Activated T-helper 1 cell treated with Interleukin-2 at 50 U/mL for 16 hours (primary cell): ENCODE measurements around the gene OBSL1.
A peak's percentile ranks its signal among the peaks of the same experiment; 100 is the strongest.

Experiments used
- DNase-seq: peaks from one replicate; pipeline ENCODE4 v3.0.0-alpha.2; 2020; ENCODE audit warnings: low read depth

Gene OBSL1

DNA sequence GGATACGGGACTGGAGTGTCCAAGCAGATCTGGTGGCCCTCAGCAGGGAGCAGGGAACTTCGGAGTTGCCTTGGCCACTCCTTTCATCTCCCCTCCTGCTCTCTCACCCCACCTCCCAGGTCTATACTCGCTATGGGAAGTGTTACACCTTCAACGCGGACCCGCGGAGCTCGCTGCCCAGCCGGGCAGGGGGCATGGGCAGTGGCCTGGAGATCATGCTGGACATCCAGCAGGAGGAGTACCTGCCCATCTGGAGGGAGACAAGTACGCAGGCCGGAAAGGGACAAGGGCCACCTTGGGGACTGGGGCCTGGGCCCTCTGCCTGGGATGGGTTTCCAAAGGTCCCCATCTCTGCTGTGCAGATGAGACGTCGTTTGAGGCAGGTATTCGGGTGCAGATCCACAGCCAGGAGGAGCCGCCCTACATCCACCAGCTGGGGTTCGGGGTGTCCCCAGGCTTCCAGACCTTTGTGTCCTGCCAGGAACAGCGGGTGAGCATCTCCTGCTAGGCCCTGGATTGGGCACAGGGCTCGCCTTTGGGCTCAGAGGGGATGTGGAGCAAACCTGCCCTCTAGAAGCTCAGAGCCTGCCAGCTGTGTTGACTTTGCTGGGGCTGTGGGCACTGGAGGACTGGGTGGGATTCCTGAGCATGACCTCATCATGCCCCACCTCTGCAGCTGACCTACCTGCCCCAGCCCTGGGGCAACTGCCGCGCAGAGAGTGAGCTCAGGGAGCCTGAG is 39.5 kb downstream of the OBSL1 start:
- no peak for DNase-seq

DNA sequence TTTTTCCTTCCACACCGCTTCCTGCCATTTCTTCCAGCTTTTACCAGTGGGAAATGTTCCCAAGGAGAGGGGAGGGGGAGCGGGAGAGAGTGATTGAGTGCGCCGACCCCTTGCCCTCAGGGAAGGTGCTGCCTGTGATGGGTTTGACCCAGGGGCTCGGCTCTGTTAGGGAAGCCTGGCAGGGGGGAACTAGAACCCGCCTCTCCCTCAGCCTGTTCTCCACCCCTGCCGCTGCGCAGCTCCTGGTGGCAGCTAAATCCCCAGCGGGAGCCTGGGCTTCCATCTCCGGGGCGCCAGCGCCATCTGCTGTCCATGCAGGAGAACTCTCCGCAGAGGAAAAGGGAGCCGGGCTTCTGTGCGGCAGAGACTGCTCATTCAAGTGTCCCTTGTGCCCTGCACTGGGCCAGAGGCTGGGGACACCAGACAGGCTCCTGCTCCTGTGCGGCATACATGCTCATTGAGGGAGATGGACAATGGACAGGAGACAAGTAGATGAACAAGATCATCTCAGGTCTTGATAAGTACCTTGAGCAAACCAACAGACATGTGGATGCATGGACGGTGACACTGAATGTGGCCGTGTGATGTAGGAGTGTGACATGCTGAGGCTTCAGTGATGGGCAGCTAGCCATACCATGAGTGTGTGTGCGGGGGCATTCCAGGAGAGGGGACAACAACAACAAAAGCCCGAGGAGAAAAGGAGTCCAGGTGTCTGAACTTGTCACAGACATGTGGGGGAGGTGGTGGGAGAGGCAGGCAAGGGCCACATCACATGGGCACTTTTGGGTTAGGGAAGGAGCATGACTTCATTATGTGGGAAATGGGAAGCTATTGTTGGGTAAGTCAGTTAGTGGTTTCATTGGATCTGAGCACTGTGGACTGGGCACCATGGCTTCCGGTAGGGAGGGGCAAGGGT is 41.0 kb downstream of the OBSL1 start:
- peak; percentile 72 for DNase-seq

DNA sequence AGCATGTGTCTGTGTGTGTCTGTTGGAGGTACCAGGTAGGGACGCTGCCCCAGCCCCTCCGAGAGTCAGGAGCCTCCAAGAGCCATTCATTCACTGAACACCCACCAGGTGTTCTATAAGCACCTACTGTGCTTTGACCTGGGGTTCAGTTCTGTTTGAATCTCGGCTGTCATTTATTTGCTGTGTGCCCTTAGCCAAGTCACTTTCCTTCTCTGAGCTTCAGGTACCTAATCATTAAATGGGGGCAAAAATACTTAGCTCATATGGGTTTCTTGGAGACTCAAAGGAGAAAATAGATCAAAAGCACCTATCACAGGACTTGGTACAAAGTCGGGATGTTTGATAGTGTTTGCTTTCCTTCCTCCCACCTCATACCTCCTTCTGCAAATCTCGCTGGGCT is 43.9 kb downstream of the OBSL1 start:
- DNase-seq = no peak

DNA sequence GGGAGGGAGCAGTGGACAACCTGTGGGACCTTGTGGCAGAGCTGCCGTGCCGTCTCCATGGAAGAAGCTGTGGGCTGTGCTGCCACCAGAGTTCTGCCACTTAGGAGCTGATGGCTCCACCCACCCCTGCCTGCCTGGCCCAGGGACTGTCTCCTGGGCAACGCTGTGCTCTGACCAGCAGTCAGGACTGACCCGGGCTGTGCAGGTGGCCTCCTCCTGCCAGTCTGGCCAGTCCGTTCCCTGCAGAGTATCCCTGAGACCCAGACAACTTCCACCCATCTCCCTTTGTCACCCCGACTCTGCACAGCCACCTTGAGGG is 44.3 kb downstream of the OBSL1 start:
- DNase-seq = no peak

DNA sequence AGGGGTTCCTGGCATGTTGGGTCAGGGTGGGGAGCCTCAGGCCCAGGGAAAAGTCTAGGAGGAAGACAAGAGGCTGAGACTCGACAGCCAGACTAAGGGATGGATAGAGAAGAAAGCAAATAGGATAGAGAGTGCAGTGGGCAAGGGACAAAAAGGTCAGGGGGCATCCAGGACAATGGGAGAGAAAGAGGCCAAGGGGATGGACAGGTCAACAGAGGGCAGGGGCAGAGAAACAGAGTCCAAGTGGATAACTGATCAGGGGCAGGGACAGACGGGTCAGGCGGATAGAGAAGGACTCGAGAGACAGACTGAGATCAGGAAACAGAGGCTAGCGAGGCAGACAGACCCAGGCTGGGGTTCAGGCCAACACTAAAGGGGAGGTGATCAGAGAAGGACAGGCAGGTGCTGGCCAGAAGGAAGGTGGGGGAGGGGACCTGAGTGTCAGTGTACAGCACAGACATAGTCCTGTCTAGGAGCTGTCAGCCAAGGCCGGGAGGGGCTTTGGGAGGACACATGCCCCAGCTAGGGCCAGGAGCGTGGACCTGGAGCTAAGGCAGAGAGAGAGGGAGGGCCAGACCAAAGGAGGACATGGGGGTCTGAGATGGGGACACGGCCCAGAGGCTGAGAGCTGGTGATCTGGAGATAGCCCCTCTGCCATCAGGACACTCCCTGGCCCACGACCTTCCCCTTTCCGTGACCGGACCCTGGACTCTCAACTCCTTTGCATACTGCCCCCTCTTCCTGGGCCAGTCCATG is 44.8 kb downstream of the OBSL1 start:
- no peak for DNase-seq

DNA sequence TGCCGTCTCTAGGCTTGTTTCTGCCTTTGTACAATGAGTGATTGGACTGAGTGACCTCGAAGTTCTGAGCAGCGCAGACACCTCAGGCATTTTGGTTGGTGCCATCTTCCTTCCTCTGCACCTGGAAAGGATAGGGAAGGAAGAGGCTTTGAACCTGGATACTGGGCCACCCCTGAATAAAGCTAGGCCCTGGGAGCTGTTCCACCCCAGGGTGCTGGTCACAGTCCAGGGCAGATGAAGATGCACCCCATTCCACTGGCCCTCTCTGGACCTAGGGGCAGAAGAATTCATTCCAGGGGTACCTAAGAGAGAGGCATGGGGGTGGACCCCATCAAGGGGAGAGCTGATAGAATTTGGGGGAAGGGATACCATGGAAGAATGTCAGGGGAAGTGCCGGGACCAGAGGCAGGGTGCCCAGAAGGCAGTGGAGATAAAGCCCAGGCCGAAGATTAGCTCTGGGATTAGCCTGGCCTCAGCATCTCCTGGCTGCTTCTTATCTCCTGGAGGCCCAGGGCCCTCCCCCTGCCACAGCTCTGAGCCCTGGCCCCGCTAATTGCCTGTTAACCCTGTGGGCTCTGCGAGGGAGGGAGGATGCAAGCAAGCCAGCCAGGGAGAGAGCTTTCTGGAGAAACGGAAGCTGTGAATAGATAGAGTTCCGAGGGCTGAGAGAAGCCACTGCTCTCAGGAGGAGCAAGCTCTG is 45.7 kb downstream of the OBSL1 start:
- DNase-seq = no peak

DNA sequence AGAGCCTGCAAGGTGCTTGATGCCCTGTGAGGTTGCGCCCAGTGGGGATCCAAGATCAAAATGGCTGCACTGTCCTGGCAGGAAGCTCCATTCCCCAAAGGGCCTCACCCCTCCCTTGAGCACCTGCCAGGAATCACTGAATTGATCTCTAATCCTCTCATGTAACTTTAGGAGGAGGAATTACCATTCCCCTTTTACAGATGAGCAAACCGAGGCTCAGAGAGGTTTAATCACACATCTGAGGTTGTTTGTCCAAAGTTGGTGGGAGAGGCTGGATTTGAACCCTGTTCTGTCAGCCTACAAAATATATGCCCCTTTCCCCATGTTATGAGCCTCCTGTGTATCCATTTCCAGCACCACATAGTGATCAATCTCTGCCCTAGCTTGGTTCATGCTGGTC is 46.5 kb downstream of the OBSL1 start:
- no peak for DNase-seq

DNA sequence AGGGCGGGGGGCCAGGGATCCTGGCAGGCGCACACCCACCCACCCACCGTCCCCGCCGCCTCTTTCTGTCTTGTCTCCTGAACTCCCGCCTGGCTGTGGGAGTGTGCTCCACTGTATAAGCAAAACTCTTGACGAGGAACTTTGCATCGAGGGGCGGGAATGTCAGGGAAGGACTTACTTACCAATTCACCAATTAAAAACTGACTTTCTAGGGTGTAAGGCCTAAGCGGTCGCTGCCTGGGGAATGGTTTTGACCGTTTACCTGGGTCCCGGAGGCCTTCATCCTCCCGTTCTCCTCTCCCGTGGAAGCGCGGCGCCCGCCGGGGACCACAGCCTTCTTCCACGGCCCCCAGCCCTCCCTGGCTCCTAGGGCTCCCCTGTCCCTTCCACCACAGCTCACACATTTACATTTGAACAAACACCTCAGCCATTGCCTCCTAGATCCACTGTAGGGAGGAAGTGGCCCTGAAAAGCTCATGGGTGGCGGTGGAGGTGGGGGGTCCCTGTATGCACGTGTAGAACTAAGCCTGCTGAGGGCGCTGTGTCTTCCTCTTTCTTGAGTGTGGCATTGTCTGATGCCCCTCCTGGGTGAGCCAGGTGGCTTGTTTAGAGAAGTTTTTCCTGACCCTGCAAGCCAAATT is 48.2 kb downstream of the OBSL1 start:
- DNase-seq = no peak

DNA sequence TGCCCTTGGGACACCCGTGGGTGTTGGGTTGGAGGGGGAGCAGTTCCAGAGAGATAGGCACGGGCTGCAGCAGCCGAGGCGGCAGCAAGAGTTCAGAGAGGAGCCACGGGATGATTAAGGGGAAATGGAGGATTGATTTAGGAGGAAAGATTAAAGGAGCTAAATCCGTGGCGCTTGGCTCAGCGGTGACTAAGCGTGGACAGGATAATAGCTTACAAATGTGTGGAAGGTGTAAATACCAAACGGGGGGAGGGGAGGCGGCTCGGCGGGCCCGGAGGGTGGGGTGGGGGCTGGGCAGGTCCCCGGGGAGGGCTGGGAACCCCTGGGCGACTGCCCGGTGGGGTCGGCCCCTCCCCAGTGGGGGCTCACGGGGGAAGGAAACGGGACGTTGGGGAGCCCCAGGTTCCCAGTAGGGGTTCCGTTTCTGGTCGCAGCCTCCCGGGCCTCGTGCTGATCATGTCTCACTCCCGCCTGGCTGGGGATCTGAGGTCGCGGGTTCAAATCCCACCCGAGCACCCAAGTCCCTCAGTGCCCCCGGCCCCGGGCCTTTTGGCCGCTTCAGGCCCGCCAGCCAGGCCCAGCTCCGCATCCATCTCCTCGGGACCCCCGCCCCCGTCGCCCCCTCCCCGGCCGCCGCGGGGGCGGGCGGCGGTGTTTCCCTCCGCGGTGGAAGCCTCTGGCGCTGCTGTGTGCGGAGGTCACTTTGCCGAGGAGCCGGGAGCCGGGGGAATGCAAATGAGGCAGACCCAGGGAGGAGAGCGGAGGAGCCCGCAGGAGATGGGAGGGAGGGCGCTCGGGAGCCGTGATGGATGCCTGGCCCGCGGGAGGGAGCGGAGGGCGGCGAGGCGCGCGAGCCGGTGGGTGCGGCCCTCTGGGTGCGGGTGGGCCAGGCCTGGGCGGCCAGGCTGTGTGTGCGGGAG is 49.0 kb downstream of the OBSL1 start:
- DNase-seq = no peak

DNA sequence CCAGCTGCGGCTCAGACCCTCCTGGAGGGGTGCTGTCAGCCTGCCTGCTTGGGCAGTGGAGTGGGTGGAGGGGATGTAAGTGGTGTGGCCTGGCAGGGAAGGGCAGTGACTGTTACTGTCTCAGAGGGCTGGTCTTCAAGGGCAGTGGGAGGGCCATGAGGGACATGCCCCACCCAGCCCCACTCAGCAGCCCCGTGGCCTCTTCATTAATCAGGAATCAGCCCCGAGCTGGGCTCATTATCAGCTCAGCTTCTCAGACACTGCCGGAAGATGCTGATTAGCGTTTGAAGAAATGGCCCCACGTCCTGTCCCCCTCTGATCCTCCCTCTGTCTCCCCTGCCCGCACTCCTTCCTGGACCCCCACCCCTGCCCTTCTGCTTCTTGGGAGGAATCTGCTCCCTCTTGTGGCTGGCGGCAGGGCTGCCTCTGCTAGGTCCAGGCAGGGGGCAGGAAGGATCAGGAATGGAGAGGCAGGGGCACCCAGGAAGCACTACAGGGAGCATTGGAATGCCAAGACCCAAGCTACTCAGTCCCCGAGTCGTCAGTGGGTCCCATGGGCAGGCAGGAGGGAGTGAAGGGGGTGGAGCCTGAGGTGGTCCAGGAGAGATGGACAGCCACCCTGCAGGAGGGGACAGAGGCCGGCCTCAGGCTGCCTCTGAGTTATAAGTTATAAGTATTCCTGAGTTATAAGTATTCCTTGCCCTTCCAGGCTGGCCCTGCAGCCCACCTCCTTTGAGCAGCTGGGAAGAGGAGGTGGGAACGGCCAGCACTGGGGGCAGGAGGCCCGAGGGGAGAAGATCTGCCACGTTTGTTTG is 50.1 kb downstream of the OBSL1 start:
- DNase-seq = no peak

DNA sequence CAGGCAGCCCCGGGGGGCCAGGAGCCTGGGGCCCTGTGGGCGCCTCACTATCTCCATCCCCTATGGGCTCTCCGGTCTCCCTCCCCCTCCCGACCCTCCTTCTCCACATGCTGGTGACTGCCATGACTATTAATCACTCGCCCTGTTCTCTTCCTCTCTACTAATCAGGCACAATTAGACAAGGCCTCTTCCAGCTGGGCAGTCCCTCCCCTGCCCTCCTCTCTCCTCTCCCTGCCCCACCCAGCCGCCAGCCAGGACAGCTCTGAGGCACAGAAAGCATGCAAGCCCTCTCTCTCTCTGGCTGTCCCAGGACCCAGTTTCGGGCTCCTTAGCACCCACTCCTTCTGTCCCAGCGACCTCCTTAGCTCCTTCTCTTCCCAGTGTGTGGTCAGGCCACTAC is 51.3 kb downstream of the OBSL1 start:
- DNase-seq = no peak

DNA sequence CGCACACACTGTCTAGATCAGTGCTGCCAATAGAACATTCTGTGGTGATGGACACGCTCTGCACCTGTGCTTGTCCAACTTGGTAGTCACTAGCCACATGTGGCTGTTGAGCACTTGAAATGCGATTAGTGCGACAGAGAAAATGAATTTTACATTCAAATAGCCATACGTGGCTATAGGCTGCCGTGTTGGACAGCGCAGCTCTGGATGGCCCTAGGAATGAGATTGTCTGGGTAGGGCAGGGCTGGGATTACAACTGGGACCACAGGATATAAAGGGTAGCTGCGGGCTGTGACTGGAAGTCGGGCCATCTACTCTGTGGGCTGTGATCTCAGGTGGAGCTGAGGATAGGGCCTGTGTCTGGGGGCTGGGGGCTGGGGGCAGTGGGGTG is 51.8 kb downstream of the OBSL1 start:
- DNase-seq = no peak

DNA sequence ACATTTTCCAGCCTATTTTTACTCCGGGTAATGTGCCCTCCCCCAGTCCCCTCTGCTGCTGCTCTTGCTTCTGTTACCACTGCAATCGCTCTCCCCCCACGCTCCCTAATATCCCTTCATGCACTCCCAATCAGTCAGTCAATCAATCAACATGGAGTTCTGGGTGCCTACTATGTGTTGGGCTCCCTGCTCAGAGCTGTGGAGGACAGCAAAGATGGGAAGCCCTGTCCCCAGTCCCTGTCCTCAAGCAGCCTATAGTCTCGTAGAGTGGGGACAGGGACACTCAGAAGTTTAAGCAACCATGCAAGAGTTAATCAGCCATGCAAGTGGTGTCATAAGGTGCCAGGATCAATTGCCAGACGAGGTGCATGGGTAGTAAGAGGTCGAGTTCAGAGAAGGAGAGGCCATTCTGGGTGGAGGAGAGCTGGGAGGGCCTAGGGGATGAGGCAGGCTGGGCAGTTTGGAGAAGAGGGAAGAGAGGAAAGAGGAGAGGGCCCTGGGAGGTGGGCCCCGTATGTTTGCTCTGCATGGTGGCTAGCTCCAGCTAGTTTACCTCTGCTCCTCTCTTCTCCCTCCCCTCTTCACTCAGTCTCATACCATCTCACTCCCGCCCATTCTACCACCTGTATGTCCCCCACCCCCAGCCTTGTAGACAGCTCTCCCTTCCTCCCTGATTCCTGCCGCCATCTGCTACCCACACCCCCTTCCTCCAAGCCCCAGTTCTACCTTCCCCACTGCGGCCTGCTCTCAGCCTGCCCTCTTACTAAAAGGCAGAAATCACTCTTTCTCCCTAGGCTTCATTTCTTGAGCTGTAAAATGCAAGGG is 53.2 kb downstream of the OBSL1 start:
- no peak for DNase-seq

DNA sequence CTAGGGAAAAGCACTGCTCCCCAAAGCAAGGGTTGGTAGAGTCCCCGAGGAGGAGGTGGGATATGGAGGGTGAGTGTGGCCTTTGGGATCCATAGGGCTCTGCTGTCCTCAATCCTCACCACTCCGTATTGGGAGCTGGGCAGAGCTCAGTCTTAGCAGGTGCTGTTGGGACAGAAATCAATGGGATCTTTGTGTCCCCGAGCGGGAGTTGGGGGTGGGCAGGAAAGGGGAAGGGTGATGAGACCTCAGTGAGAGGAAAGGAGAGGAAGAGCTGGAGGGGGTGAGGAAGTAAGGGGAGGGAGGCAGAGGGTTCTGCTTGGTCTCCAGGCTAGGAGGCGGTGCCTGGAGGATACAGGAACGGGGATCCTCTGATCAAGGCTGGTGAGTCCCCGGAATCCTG is 54.5 kb downstream of the OBSL1 start:
- no peak for DNase-seq

DNA sequence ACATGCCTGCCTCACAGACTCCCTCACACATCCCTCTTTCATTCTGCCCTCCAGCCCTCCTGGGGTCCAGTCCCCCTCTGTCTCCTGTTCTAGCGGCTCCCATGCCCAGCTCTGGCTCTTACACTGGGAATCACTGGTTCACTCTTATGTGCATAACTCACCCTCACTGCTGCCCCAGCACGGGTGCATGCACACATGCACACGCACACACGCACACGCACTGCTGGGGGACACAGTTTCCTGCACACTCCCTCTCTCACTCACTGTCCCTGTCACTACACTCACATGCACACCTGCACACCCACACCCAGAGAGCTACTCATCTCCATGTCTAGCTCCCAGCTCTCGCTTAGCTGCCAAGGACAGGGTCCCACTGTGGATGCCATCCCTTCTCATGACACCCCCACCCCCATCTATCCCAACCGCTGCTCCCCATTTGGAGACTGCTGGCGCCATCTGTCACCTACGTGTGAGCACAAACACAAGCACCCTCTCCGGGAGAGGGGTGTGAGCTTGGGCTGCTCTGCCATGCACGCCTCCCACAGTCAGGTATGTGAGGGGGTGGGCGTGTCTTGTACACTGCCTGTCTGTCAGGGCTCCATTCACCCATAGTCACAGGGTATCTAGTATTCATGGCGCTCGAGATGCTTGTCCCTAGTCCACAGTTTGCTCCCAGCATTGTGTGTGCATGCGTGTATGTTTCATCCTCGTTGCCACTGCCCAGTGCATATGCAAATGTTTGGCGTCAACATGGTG is 55.3 kb downstream of the OBSL1 start:
- no peak for DNase-seq

DNA sequence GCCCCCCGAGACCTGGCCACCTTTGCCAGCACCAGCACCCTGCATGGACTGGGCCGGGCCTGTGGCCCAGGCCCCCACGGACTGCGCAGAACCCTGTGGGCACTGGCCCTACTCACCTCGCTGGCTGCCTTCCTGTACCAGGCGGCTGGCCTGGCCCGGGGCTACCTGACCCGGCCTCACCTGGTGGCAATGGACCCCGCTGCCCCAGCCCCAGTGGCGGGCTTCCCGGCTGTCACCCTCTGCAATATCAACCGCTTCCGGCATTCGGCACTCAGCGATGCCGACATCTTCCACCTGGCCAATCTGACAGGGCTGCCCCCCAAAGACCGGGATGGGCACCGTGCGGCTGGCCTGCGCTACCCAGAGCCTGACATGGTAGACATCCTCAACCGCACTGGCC is 56.5 kb downstream of the OBSL1 start:
- no peak for DNase-seq

DNA sequence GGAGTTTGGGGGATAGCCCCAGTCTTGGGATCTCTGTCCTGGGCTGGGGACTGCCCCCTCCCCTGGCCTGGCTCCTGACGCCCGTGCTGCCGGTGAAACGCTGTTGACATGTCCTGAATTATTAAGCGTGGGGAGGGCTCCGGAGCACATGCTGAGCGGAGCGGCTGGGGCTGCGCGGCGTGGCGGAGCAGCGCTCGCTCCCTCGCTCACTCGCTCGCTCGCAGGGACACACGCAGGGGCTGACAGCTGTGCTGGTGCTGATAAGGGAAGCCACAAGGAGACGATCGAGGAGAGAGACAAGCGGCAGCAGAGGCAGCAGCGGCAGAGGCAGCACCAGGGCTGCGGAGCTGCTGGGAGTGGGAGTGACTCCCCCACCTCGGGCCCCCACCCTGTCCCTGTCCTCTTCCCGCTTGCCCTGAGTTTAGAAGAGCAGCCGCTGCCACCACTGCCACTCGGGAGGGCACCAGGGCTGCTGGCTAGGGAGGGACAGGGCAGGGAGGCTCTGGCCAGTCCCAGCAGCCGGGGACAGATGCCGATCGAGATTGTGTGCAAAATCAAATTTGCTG is 57.1 kb downstream of the OBSL1 start, which contains the start of gene ASIC4:
Gene ASIC4 (plus strand): TSS at position 287 of the 566 bp plus-strand sequence. CDS start 243 bp downstream, at position 530.
- no peak for DNase-seq

DNA sequence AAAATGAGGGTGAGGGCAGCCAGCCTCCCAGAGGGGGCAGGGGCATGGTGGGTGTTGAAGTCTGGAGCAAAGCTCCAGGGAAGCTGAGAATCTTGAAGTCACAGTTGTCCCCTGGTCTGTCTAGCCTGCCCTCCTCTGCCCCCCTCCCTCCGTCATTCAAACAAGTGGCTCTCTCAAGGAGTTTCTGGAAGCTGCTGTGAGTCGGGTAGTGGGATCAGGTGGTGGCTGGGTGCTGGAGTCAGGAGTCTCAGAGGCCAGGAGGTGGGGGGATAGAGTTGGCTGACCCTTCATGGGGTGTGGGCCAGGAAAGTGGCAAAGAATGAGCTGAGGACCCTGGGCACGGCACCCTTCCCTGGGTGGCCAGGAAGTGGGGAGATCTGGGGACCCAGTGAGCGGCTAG is 57.6 kb downstream of the OBSL1 start:
- no peak for DNase-seq
